ENCODE measurements around the gene HORMAD2. TPM values are rescaled to one million over a fixed set of nuclear protein-coding genes. Genes with fewer than 3 reads are reported as not detected.

HORMAD2 gene, protein sequence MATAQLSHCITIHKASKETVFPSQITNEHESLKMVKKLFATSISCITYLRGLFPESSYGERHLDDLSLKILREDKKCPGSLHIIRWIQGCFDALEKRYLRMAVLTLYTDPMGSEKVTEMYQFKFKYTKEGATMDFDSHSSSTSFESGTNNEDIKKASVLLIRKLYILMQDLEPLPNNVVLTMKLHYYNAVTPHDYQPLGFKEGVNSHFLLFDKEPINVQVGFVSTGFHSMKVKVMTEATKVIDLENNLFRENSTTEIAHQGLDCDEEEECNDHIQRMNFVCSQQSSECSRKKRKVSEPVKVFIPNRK
- polyA plus RNA-seq (2013, experiment 1 of 2) = 0.07 TPM
- not detected for polyA plus RNA-seq (2013, experiment 2 of 2)

DNA sequence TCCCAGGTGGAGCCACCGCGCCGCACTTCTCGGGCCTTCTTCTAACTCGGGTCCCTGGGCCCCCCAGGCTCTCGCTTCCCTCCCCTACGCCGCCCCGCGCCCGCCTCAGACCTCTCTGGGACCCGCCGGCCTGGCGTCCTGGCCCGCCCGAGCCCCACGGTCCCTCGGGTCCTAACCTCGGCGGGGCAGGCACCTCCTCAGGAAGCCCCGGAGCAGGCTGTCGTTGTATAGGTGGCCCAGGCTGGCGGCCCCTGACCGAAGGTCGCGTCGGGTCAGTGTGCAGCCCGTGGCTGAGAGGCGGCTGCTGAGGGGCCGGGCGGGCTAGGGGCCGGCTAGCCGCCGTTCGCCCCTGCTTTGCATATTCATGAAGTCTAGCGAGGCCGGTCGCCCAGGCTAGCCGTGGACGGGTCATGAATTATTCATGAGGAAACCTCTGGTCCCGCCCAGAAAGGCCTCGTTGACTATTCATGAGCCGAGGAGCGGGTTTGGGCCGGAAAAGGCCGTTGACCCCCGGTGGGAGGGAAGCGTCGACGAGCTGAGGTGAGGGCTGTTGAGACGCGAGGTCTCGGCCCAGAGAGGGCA lies at the start of gene HORMAD2:
Gene HORMAD2 (plus strand): TSS at position 513 of the 582 bp plus-strand sequence. CDS start 13,489 bp downstream, outside the sequence.
- Histone ChIP-seq H4K91ac (ENCODE audit: low read depth, low read length, poor library complexity) (no peak within 1 kb of the TSS), H2BK120ac (ENCODE audit: low read depth, low read length) (no peak within 1 kb of the TSS), H3K9ac (ENCODE audit: low read depth, low read length, poor library complexity) (no peak within 1 kb of the TSS), H3K4me1 (ENCODE audit: control insufficient read depth in 2 of 2, insufficient read depth in 1 of 2, low read depth in 1 of 2, low read length in 2 of 2) (peaks cover 0 to 4% of the 10 kb centered on the region in 2 donors), H3K79me1 (ENCODE audit: low read depth, low read length) (no peaks in the 10 kb centered on the region), H3K4me3 (ENCODE audit: low read length in 2 of 2) (peak within 1 kb of the TSS in 1 of 2 donors; percentile 22), H3K23ac (ENCODE audit: low read depth, low read length, poor library complexity) (peak within 1 kb of the TSS; percentile 12), H3K18ac (ENCODE audit: low read length) (no peak within 1 kb of the TSS), H2AFZ (ENCODE audit: low read length) (peak within 1 kb of the TSS; percentile 74), H3K14ac (ENCODE audit: low read length) (peak within 1 kb of the TSS; percentile 25), H2BK5ac (ENCODE audit: low read length) (no peak within 1 kb of the TSS), H3K4ac (ENCODE audit: low read length) (no peak within 1 kb of the TSS), H3K27ac (replicated peaks; ENCODE audit: low read length) (no peak within 1 kb of the TSS), H4K8ac (ENCODE audit: low read depth, low read length) (no peak within 1 kb of the TSS), H3K4me2 (ENCODE audit: insufficient read depth, low read length, poor library complexity, severe bottlenecking) (peak within 1 kb of the TSS; percentile 23), H2BK12ac (ENCODE audit: low read length) (no peak within 1 kb of the TSS), H2AK5ac (ENCODE audit: low read depth, low read length) (no peak within 1 kb of the TSS), H3K27me3 (ENCODE audit: control insufficient read depth in 3 of 3, insufficient read depth in 3 of 3, low read depth in 1 of 3, low read length in 3 of 3) (peaks cover 0 to 19% (median 0%) of the 10 kb centered on the region in 3 experiments), H2BK15ac (ENCODE audit: low read length) (no peak within 1 kb of the TSS), H3K36me3 (replicated peaks in 1 of 2; ENCODE audit: control insufficient read depth in 2 of 2, insufficient read depth in 2 of 2, low read length in 2 of 2) (no peaks in the 10 kb centered on the region), H3K9me3 (replicated peaks in 1 of 2; ENCODE audit: control insufficient read depth in 2 of 2, insufficient read depth in 1 of 2, low read depth in 1 of 2, low read length in 2 of 2) (peaks cover 0 to 2% of the 10 kb centered on the region in 2 donors)
- no CpG with 5 or more reads among the region's 53 CpGs for WGBS, 2 donors (ENCODE audit: extremely low coverage in 2 of 2, insufficient read length in 2 of 2, insufficient replicate concordance in 1 of 2)
- DNase-seq (ENCODE audit: low spot score) = peak; percentile 69

DNA sequence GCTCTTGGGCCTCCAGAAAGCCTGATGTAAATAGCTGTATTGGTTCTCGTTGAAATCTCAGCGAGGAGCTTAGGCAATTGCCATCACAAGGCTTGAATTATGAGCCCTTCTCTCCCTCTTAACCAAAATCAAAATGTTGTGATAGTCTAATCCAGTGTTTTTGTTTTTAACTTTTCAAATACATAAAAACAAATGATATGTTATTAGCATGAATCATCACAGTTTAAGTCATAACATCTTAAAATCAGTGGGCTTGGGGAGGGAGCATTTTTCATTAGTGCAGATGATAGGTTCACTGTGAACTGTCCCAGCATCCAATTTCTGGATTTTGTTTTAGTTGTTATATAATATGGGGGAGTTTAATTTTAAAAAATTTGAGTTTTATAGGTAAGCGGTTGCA lies 48.9 kb upstream of the HORMAD2 start:
- Histone ChIP-seq H2BK120ac (ENCODE audit: low read depth, low read length) (no peak overlapping the region), H3K4ac (ENCODE audit: low read length) (no peak overlapping the region), H3K14ac (ENCODE audit: low read length) (no peak overlapping the region), H3K4me3 (ENCODE audit: low read length in 2 of 2) (no peak overlapping the region), H2BK12ac (ENCODE audit: low read length) (no peak overlapping the region), H2AK5ac (ENCODE audit: low read depth, low read length) (no peak overlapping the region), H3K18ac (ENCODE audit: low read length) (no peak overlapping the region), H3K27ac (replicated peaks; ENCODE audit: low read length) (no peak overlapping the region), H3K4me1 (ENCODE audit: control insufficient read depth in 2 of 2, insufficient read depth in 1 of 2, low read depth in 1 of 2, low read length in 2 of 2) (peaks cover 0 to 1% of the 10 kb centered on the region in 2 donors), H2BK15ac (ENCODE audit: low read length) (no peak overlapping the region), H2AFZ (ENCODE audit: low read length) (no peak overlapping the region), H3K23ac (ENCODE audit: low read depth, low read length, poor library complexity) (no peak overlapping the region), H4K8ac (ENCODE audit: low read depth, low read length) (no peak overlapping the region), H3K27me3 (ENCODE audit: control insufficient read depth in 3 of 3, insufficient read depth in 3 of 3, low read depth in 1 of 3, low read length in 3 of 3) (no peaks in the 10 kb centered on the region), H2BK5ac (ENCODE audit: low read length) (no peak overlapping the region), H3K9me3 (replicated peaks in 1 of 2; ENCODE audit: control insufficient read depth in 2 of 2, insufficient read depth in 1 of 2, low read depth in 1 of 2, low read length in 2 of 2) (no peaks in the 10 kb centered on the region), H4K91ac (ENCODE audit: low read depth, low read length, poor library complexity) (no peak overlapping the region), H3K4me2 (ENCODE audit: insufficient read depth, low read length, poor library complexity, severe bottlenecking) (no peak overlapping the region), H3K9ac (ENCODE audit: low read depth, low read length, poor library complexity) (no peak overlapping the region), H3K36me3 (replicated peaks in 1 of 2; ENCODE audit: control insufficient read depth in 2 of 2, insufficient read depth in 2 of 2, low read length in 2 of 2) (peaks cover 8 to 31% of the 10 kb centered on the region in 2 donors), H3K79me1 (ENCODE audit: low read depth, low read length) (no peaks in the 10 kb centered on the region)
- WGBS, 2 donors (ENCODE audit: extremely low coverage in 2 of 2, insufficient read length in 2 of 2, insufficient replicate concordance in 1 of 2) = 100% methylated on average over 1 of the region's 3 CpGs; no CpG with 5 or more reads in 1 of the 2 donors
- no peak for DNase-seq (ENCODE audit: low spot score)

DNA sequence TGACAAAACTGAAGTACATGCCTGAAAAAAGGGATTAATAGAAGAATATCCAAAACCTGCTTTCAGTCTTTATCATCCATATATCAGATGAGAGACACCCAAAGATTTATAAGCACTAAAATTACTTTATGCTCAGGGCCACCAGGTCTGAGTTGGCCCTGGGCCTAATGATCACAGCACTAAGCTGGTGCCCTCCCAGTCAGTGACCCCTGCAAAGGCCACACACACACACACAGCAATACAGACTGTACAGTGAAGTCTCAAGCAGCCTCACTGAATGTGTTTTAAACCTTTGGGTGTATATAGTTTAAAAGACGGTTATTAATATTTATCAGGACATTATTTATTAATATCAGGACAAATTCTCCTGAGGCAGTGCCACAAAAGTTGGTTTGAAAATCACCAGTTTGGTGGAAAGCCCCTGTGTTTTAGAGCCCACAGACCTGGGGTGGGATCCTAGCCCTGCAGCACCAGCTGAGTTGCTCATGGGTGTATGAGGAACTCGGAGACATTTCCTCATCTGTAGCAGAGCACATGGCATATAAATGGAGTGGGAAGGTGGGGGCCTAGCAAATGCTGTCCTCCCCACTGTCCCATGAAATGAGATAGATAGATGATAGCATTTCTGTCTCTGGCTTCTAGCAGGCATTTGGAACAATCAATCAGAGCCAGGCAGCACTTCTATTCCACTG lies 48.4 kb upstream of the HORMAD2 start:
- H3K18ac ChIP-seq (ENCODE audit: low read length) = no peak overlapping the region
- no peak overlapping the region for H2BK15ac ChIP-seq (ENCODE audit: low read length)
- H3K14ac ChIP-seq (ENCODE audit: low read length) = no peak overlapping the region
- H3K27me3 ChIP-seq (ENCODE audit: control insufficient read depth in 3 of 3, insufficient read depth in 3 of 3, low read depth in 1 of 3, low read length in 3 of 3) = no peaks in the 10 kb centered on the region
- no peak overlapping the region for H2BK120ac ChIP-seq (ENCODE audit: low read depth, low read length)
- H3K4me2 ChIP-seq (ENCODE audit: insufficient read depth, low read length, poor library complexity, severe bottlenecking) = no peak overlapping the region
- H3K4me1 ChIP-seq (ENCODE audit: control insufficient read depth in 2 of 2, insufficient read depth in 1 of 2, low read depth in 1 of 2, low read length in 2 of 2) = peaks cover 0 to 1% of the 10 kb centered on the region in 2 donors
- H3K27ac ChIP-seq (replicated peaks; ENCODE audit: low read length) = no peak overlapping the region
- peaks cover 5 to 25% of the 10 kb centered on the region in 2 donors for H3K36me3 ChIP-seq (replicated peaks in 1 of 2; ENCODE audit: control insufficient read depth in 2 of 2, insufficient read depth in 2 of 2, low read length in 2 of 2)
- no CpG with 5 or more reads among the region's 2 CpGs for WGBS, 2 donors (ENCODE audit: extremely low coverage in 2 of 2, insufficient read length in 2 of 2, insufficient replicate concordance in 1 of 2)
- H3K79me1 ChIP-seq (ENCODE audit: low read depth, low read length) = no peaks in the 10 kb centered on the region
- H2AFZ ChIP-seq (ENCODE audit: low read length) = no peak overlapping the region
- no peaks in the 10 kb centered on the region for H3K9me3 ChIP-seq (replicated peaks in 1 of 2; ENCODE audit: control insufficient read depth in 2 of 2, insufficient read depth in 1 of 2, low read depth in 1 of 2, low read length in 2 of 2)
- no peak overlapping the region for H2BK5ac ChIP-seq (ENCODE audit: low read length)
- H2AK5ac ChIP-seq (ENCODE audit: low read depth, low read length) = no peak overlapping the region
- H3K4ac ChIP-seq (ENCODE audit: low read length) = no peak overlapping the region
- no peak overlapping the region for H2BK12ac ChIP-seq (ENCODE audit: low read length)
- no peak overlapping the region for H4K91ac ChIP-seq (ENCODE audit: low read depth, low read length, poor library complexity)
- H3K4me3 ChIP-seq (ENCODE audit: low read length in 2 of 2) = no peak overlapping the region
- H3K23ac ChIP-seq (ENCODE audit: low read depth, low read length, poor library complexity) = no peak overlapping the region
- no peak for DNase-seq (ENCODE audit: low spot score)
- H3K9ac ChIP-seq (ENCODE audit: low read depth, low read length, poor library complexity) = no peak overlapping the region
- no peak overlapping the region for H4K8ac ChIP-seq (ENCODE audit: low read depth, low read length)

DNA sequence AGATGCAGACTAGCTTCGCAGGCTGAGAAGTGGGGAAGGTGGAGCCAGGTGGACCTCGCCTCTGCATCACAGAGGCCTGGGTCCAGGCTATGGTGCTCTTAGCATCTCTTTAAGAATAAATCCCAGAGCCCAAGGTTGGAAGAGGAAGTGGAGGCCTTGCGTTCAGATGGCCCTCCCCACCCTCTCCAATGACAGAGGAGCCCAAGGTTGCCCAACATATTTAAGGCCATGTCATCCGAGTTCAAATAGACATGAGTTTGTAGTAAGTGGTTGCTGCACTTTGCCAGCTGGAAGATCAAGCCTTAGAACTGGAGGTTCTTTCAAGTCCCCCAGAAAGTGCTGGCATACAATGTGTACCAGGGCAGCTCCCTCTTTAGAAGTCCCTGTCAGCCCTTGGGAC lies 47.1 kb upstream of the HORMAD2 start:
- Histone ChIP-seq H3K27ac (replicated peaks; ENCODE audit: low read length) (no peak overlapping the region), H3K36me3 (replicated peaks in 1 of 2; ENCODE audit: control insufficient read depth in 2 of 2, insufficient read depth in 2 of 2, low read length in 2 of 2) (peaks cover 3 to 13% of the 10 kb centered on the region in 2 donors), H2AK5ac (ENCODE audit: low read depth, low read length) (no peak overlapping the region), H3K79me1 (ENCODE audit: low read depth, low read length) (no peaks in the 10 kb centered on the region), H3K14ac (ENCODE audit: low read length) (no peak overlapping the region), H3K23ac (ENCODE audit: low read depth, low read length, poor library complexity) (no peak overlapping the region), H2BK15ac (ENCODE audit: low read length) (no peak overlapping the region), H3K4me2 (ENCODE audit: insufficient read depth, low read length, poor library complexity, severe bottlenecking) (no peak overlapping the region), H2BK5ac (ENCODE audit: low read length) (no peak overlapping the region), H4K8ac (ENCODE audit: low read depth, low read length) (no peak overlapping the region), H2BK120ac (ENCODE audit: low read depth, low read length) (no peak overlapping the region), H3K4me3 (ENCODE audit: low read length in 2 of 2) (no peak overlapping the region), H4K91ac (ENCODE audit: low read depth, low read length, poor library complexity) (no peak overlapping the region), H2BK12ac (ENCODE audit: low read length) (no peak overlapping the region), H3K4me1 (ENCODE audit: control insufficient read depth in 2 of 2, insufficient read depth in 1 of 2, low read depth in 1 of 2, low read length in 2 of 2) (peaks cover 0 to 1% of the 10 kb centered on the region in 2 donors), H3K18ac (ENCODE audit: low read length) (no peak overlapping the region), H2AFZ (ENCODE audit: low read length) (no peak overlapping the region), H3K27me3 (ENCODE audit: control insufficient read depth in 3 of 3, insufficient read depth in 3 of 3, low read depth in 1 of 3, low read length in 3 of 3) (no peaks in the 10 kb centered on the region), H3K9ac (ENCODE audit: low read depth, low read length, poor library complexity) (no peak overlapping the region), H3K9me3 (replicated peaks in 1 of 2; ENCODE audit: control insufficient read depth in 2 of 2, insufficient read depth in 1 of 2, low read depth in 1 of 2, low read length in 2 of 2) (no peaks in the 10 kb centered on the region), H3K4ac (ENCODE audit: low read length) (no peak overlapping the region)
- WGBS, 2 donors (ENCODE audit: extremely low coverage in 2 of 2, insufficient read length in 2 of 2, insufficient replicate concordance in 1 of 2) = no CpG with 5 or more reads among the region's 4 CpGs
- DNase-seq (ENCODE audit: low spot score) = no peak
